DND-41 (cell line): ENCODE data around the gene RHOF.

Source experiments
- ATAC-seq: fragments of 200-7000 bp; cut with Tn5 transposase; 3 replicates; pipeline ENCODE4 v1.9.1; 2021; ENCODE audit warnings: low read depth; ENCODE audit not compliant: insufficient read depth
- DNase-seq: peaks from one replicate; pipeline ENCODE4 v3.0.0-alpha.2; 2020
- H2AFZ ChIP-seq: 2 replicates; pipeline ENCODE4 v1.6.0; 2012; ENCODE audit warnings: low read depth, low read length
- H3K27ac ChIP-seq: 2 replicates; pipeline ENCODE4 v1.5.1; 2012; ENCODE audit warnings: low read length, inconsistent platforms
- H3K27me3 ChIP-seq: fragments of 200-600 bp; sonication (generic); 2 replicates; pipeline ENCODE4 v1.6.0; 2012; ENCODE audit warnings: low read length, mild to moderate bottlenecking, inconsistent platforms; ENCODE audit not compliant: insufficient read depth, poor library complexity
- H3K36me3 ChIP-seq: 2 replicates; pipeline ENCODE4 v1.5.1; 2012; ENCODE audit warnings: low read length, inconsistent platforms; ENCODE audit not compliant: insufficient read depth
- H3K4me1 ChIP-seq: 2 replicates; pipeline ENCODE4 v1.5.1; 2012; ENCODE audit warnings: mild to moderate bottlenecking, low read length; ENCODE audit not compliant: insufficient read depth
- H3K4me2 ChIP-seq: 2 replicates; pipeline ENCODE4 v1.6.0; 2012; ENCODE audit warnings: mild to moderate bottlenecking, moderate library complexity, low read length, inconsistent platforms; ENCODE audit not compliant: insufficient read depth
- H3K4me3 ChIP-seq, 2 experiments: fragments of 200-600 bp in 1 of 2; shearing (Covaris generic) in 1 of 2; 2 replicates each; pipeline ENCODE4 v1.5.1; 2012 to 2016; ENCODE audit warnings: inconsistent platforms in 2 of 2, low read length in 2 of 2, mild to moderate bottlenecking in 2 of 2, low read depth in 1 of 2, moderate library complexity in 1 of 2
- H3K79me2 ChIP-seq: 2 replicates; pipeline ENCODE4 v1.6.0; 2012; ENCODE audit warnings: low read length, inconsistent platforms; ENCODE audit not compliant: insufficient read depth
- H3K9ac ChIP-seq: 2 replicates; pipeline ENCODE4 v1.6.0; 2012; ENCODE audit warnings: low read depth, mild to moderate bottlenecking, inconsistent platforms, low read length, moderate library complexity
- H3K9me3 ChIP-seq: 2 replicates; pipeline ENCODE4 v1.5.1; 2012; ENCODE audit warnings: low read length, moderate library complexity, mild to moderate bottlenecking, inconsistent platforms; ENCODE audit not compliant: insufficient read depth, severe bottlenecking
- H4K20me1 ChIP-seq: 2 replicates; pipeline ENCODE4 v1.6.0; 2012; ENCODE audit warnings: low read length; ENCODE audit not compliant: insufficient read depth
- CTCF ChIP-seq: IDR thresholded peaks from 2 replicates; pipeline ENCODE4 v1.5.1; 2012; ENCODE audit warnings: borderline replicate concordance, low read length, moderate library complexity, mild to moderate bottlenecking; ENCODE audit not compliant: poor library complexity, severe bottlenecking; ENCODE audit errors: extremely low read depth
- EZH2 ChIP-seq: IDR thresholded peaks from 3 replicates; pipeline ENCODE4 v1.6.1; 2012; ENCODE audit warnings: borderline replicate concordance, low read depth, mild to moderate bottlenecking, moderate library complexity, low read length, inconsistent platforms; ENCODE audit not compliant: severe bottlenecking

RHOF gene

GRCh38 chr12:121806009-121806545 lies 12.6 kb upstream of the RHOF start:
- ATAC-seq, result peak; percentile 12
- DNase-seq, result peak; percentile 67
- Histone ChIP-seq H3K9ac (peak overlapping the region; percentile 100), H3K9me3 (no peaks in the 10 kb centered on the region), H3K27me3 (no peaks in the 10 kb centered on the region), H3K4me2 (peak overlapping the region; percentile 99), H3K4me3 (peak overlapping the region; percentile 60 to 90; a peak in 3 of 4 replicates), H3K79me2 (peaks cover 96% of the 10 kb centered on the region), H3K27ac (peak overlapping the region; percentile 53), H4K20me1 (peaks cover 46% of the 10 kb centered on the region), H3K36me3 (peaks cover 60% of the 10 kb centered on the region), H2AFZ (no peak overlapping the region), H3K4me1 (peaks cover 54% of the 10 kb centered on the region)
- TF ChIP-seq CTCF (no peak), EZH2 (no peak)

GRCh38 chr12:121805171-121806008 lies 11.9 kb upstream of the RHOF start:
- no peak for ATAC-seq

GRCh38 chr12:121804417-121805111 lies 11.1 kb upstream of the RHOF start:
- peak overlapping the region; percentile 81 for H3K27ac ChIP-seq
- peaks cover 31% of the 10 kb centered on the region for H4K20me1 ChIP-seq
- H3K4me2 ChIP-seq, result peak overlapping the region; percentile 99
- DNase-seq (peak; percentile 65), ATAC-seq (no peak)
- H3K4me3 ChIP-seq, result peak overlapping the region; percentile 60 to 90; a peak in 3 of 4 replicates
- peak overlapping the region; percentile 100 for H3K9ac ChIP-seq
- peaks cover 96% of the 10 kb centered on the region for H3K79me2 ChIP-seq
- peak overlapping the region; percentile 27; the same call in 1 of the 2 replicates for H2AFZ ChIP-seq
- no peak for TF ChIP-seq CTCF
- TF ChIP-seq EZH2, result no peak
- H3K36me3 ChIP-seq, result peaks cover 48% of the 10 kb centered on the region
- no peaks in the 10 kb centered on the region for H3K9me3 ChIP-seq
- peaks cover 42% of the 10 kb centered on the region for H3K4me1 ChIP-seq
- H3K27me3 ChIP-seq, result no peaks in the 10 kb centered on the region

More at GRCh38 chr12:121805171-121806008, 11.9 kb upstream of the RHOF start:
- Histone ChIP-seq H3K4me1 (peaks cover 47% of the 10 kb centered on the region), H3K27ac (peak overlapping the region; percentile 81), H3K9ac (peak overlapping the region; percentile 100), H4K20me1 (peaks cover 39% of the 10 kb centered on the region), H3K4me2 (peak overlapping the region; percentile 99), H2AFZ (peak overlapping the region; percentile 25; the same call in 1 of the 2 replicates), H3K4me3 (peak overlapping the region; percentile 60 to 90), H3K27me3 (no peaks in the 10 kb centered on the region), H3K9me3 (no peaks in the 10 kb centered on the region), H3K79me2 (peaks cover 96% of the 10 kb centered on the region), H3K36me3 (peaks cover 54% of the 10 kb centered on the region)
- no peak for TF ChIP-seq CTCF
- no peak for TF ChIP-seq EZH2
- peak; percentile 47 for DNase-seq
